H1 (cell line): ENCODE results near the gene DAB2IP. TPM values are rescaled to one million over a fixed set of nuclear protein-coding genes. Genes with fewer than 3 reads are reported as not detected.

Source experiments
- CHD2 ChIP-seq: IDR thresholded peaks from 2 replicates; pipeline ENCODE4 v1.6.1; 2012; ENCODE audit warnings: low read length, improper control_type of control experiment
- SAP30 ChIP-seq: fragments of 300-600 bp; sonication (generic); IDR thresholded peaks from 2 replicates; pipeline ENCODE4 v1.7.1; 2012; ENCODE audit warnings: low read length, moderate library complexity, mild to moderate bottlenecking, inconsistent platforms; ENCODE audit not compliant: insufficient read depth, insufficient replicate concordance
- SIX5 ChIP-seq: IDR thresholded peaks from 2 replicates; pipeline ENCODE4 v1.6.1; 2011; ENCODE audit warnings: mild to moderate bottlenecking, low read depth, low read length
- TCF12 ChIP-seq: IDR thresholded peaks from 2 replicates; pipeline ENCODE4 v1.6.1; 2011; ENCODE audit warnings: low read depth, mild to moderate bottlenecking, low read length
- TEAD4 ChIP-seq: IDR thresholded peaks from 2 replicates; pipeline ENCODE4 v1.6.1; 2012; ENCODE audit warnings: low read depth, low read length, inconsistent platforms, mixed read lengths
- USF2 ChIP-seq: IDR thresholded peaks from 2 replicates; pipeline ENCODE4 v1.6.1; 2011; ENCODE audit warnings: low read length, improper control_type of control experiment
- polyA plus RNA-seq, 7 experiments: library from polyadenylated mRNA; depleted of rRNA in 3 of 7; stranded (reverse) in 5 of 7; unstranded in 2 of 7; fragments of >200 nt in 5 of 7; fragments of 200-250 nt in 2 of 7; gene quantifications; 1 replicate in 5 of 7; 2 replicates in 1 of 7; 4 replicates in 1 of 7; pipeline versions ENCODE4 v1.2.1 to v1.2.3, GENCODE V29; 2011 to 2013; ENCODE audit warnings: missing spikeins in 2 of 7, mixed read lengths in 2 of 7
- total RNA-seq: library from RNA; stranded (reverse); fragmentation: NEBNext Ultra II Directional; extraction: Animal tissue kit (Norgen Biotek cat#: 25700); gene quantifications from 2 replicates; pipeline ENCODE4 v1.2.1, GENCODE V29; 2021
- TF ChIP-seq, protein P1 (sequence below): IDR thresholded peaks from 2 replicates; pipeline ENCODE4 v1.6.1; 2012; ENCODE audit warnings: inconsistent platforms

Gene DAB2IP
- total and polyA plus RNA-seq, 2 of the 8 experiments (the other 6 are each of a cell fraction or from before 2014, with no cell fraction given) = 19.7 to 39.5 TPM

DNA sequence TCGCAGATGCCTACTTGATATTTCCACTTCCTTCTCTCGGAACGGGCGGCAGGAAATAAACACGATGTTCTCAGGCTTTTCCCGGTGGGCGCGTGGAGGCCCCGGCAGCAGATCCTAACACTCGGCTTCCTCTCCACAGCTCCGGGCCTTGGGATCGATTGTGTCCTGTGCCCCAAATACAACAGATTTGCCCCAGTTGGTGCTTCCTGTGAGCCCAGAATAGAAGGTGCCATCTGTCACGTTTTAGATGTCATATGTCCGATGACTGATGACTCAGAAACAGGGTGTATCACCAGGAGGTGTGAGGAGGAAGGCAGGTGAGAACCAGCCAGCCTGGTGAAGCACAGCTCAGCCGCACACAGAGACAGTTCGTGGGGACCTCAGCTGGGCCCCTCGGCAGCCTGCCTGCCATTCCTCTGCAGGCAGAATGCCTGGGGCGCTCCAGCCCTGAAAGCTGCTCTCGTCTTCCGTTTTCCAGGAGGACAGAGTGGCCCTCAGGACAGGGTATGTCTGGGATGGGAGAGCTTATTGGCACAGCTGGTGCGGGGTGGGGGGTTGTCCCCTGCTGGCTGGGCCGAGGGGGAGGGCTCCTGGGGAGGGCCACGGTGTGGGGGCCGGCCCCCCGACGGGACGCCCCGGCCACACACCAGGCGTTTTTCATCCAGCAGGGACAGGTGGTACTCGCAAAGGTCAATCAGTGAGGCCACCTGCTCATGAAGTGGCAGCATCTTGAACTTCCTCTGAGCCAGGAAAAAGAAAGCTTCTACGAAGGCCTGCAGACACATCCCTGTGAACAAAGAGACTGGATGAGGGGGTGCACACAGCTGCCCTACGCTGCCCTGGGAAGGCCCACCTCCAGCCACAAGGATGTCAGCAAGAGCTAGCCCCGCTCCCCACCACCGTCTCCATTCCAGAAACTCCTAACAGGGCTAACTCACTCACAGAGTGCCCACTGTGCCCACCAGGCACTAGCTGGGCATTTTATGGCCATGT, 171.0 kb downstream of the DAB2IP start (continued):
- TF ChIP-seq, protein P1, sequence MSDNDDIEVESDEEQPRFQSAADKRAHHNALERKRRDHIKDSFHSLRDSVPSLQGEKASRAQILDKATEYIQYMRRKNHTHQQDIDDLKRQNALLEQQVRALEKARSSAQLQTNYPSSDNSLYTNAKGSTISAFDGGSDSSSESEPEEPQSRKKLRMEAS = no peak
- no peak for TF ChIP-seq SAP30
- TF ChIP-seq USF2 = no peak
- no peak for TF ChIP-seq SIX5
- no peak for TF ChIP-seq TEAD4
- no peak for TF ChIP-seq CHD2
- TF ChIP-seq TCF12 = no peak
- TF ChIP-seq, all 59 proteins: peak for 0
